Body of pancreas (tissue), 4 donors: ENCODE data around the gene ESF1.

ENCODE experiments used
- POLR2A ChIP-seq, 3 donors: fragments of 450-650 bp; IDR thresholded peaks; one replicate each; pipeline ENCODE4 v1.6.1; 2016; ENCODE audit warnings: antibody characterized with exemption in 3 of 3, mild to moderate bottlenecking in 2 of 3
- TF ChIP-seq, protein P1 (sequence below), 7 experiments: fragments of 450-650 bp in 4 of 7; fragments of 200-600 bp in 3 of 7; sonication (generic) in 3 of 7; IDR thresholded peaks; one replicate each; pipeline ENCODE4 v1.5.1; 2016 to 2019; ENCODE audit warnings: antibody characterized with exemption in 7 of 7

DNA sequence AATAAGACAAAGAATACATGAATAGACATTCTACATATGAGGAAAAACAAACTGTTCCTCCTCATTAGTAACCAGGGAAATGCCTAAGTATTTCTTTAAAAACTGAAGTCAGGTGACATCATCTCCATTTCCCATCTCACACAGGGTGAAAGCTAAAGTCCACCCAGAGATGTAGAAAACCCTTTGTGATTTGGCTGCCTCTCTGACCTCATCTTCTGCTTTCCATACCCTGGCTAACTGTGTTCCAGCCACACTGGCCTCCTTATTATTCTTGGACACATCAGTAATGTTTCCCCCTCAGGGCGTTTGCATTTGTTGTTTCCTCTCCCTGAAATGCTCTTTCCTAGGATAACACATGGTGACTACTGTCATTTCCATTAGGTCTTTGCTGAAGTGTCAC lies 40.4 kb downstream of the ESF1 start:
- TF ChIP-seq, protein P1, sequence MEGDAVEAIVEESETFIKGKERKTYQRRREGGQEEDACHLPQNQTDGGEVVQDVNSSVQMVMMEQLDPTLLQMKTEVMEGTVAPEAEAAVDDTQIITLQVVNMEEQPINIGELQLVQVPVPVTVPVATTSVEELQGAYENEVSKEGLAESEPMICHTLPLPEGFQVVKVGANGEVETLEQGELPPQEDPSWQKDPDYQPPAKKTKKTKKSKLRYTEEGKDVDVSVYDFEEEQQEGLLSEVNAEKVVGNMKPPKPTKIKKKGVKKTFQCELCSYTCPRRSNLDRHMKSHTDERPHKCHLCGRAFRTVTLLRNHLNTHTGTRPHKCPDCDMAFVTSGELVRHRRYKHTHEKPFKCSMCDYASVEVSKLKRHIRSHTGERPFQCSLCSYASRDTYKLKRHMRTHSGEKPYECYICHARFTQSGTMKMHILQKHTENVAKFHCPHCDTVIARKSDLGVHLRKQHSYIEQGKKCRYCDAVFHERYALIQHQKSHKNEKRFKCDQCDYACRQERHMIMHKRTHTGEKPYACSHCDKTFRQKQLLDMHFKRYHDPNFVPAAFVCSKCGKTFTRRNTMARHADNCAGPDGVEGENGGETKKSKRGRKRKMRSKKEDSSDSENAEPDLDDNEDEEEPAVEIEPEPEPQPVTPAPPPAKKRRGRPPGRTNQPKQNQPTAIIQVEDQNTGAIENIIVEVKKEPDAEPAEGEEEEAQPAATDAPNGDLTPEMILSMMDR (IDR thresholded peaks at IDR 0.05), result no peak
- TF ChIP-seq POLR2A (IDR thresholded peaks at IDR 0.05), result no peak
